PC-3 (cell line): ENCODE results near the gene KHDC1L. TPM values are rescaled to one million over a fixed set of nuclear protein-coding genes. Genes with fewer than 3 reads are reported as not detected.

Experiments
- ATAC-seq: fragments of 200-7000 bp; cut with Tn5 transposase; 2 replicates; pipeline ENCODE4 v1.9.1; 2020; ENCODE audit warnings: mild to moderate bottlenecking, moderate library complexity
- BruUV-seq: library from RNA; stranded (reverse); fragments of 400-500 nt; replicated peaks from 2 replicates; lab custom pipeline; 2021; lab: Mats Ljungman, UMichigan
- CTCF ChIA-PET: fragments of 300-600 bp; sonication (Branson Sonifier 250); formaldehyde crosslinking; loops from one replicate; lab custom pipeline; 2022; ENCODE audit warnings: antibody characterized with exemption; lab: Charles Lee
- POLR2A ChIA-PET: fragments of 300-600 bp; sonication (Branson Sonifier 250); formaldehyde crosslinking; loops from one replicate; lab custom pipeline; 2022; ENCODE audit warnings: antibody characterized with exemption; ENCODE audit not compliant: unreplicated experiment; lab: Charles Lee
- DNase-seq: peaks from one replicate; pipeline ENCODE4 v3.0.0-alpha.2; 2015
- H2AFZ ChIP-seq: fragments of 300-600 bp; sonication (generic); 2 replicates; pipeline ENCODE4 v1.6.0; 2016; ENCODE audit warnings: antibody characterized with exemption, low read length
- H3F3A ChIP-seq: fragments of 300-600 bp; sonication (generic); one replicate; pipeline ENCODE4 v1.6.0; 2017; ENCODE audit warnings: antibody characterized with exemption, low read length, control low read depth, mild to moderate bottlenecking; ENCODE audit not compliant: unreplicated experiment
- H3K27ac ChIP-seq: fragments of 300-600 bp; sonication (generic); 2 replicates; pipeline ENCODE4 v1.5.1; 2016; ENCODE audit warnings: mild to moderate bottlenecking, low read length
- H3K27me3 ChIP-seq: fragments of 300-600 bp; sonication (generic); 2 replicates; pipeline ENCODE4 v1.6.1; 2016; ENCODE audit warnings: low read length, mixed read lengths
- H3K36me3 ChIP-seq: fragments of 300-600 bp; sonication (generic); 2 replicates; pipeline ENCODE4 v1.6.1; 2016; ENCODE audit warnings: low read depth, mixed run types, low read length, mixed read lengths
- H3K4me1 ChIP-seq: fragments of 300-600 bp; sonication (generic); 2 replicates; pipeline ENCODE4 v1.5.1; 2016; ENCODE audit warnings: low read length; ENCODE audit not compliant: insufficient read depth
- H3K4me2 ChIP-seq: fragments of 300-600 bp; sonication (generic); 2 replicates; pipeline ENCODE4 v1.6.0; 2016; ENCODE audit warnings: low read length
- H3K4me3 ChIP-seq: fragments of 300-600 bp; sonication (generic); 2 replicates; pipeline ENCODE4 v1.5.1; 2016; ENCODE audit warnings: mild to moderate bottlenecking, low read length, mixed read lengths
- H3K79me2 ChIP-seq: fragments of 300-600 bp; sonication (generic); 2 replicates; pipeline ENCODE4 v1.6.1; 2017; ENCODE audit warnings: low read length, mixed read lengths
- H3K9ac ChIP-seq: fragments of 300-600 bp; sonication (generic); 2 replicates; pipeline ENCODE4 v1.6.0; 2016; ENCODE audit warnings: mild to moderate bottlenecking, low read length
- H3K9me2 ChIP-seq: fragments of 300-600 bp; sonication (generic); replicated peaks from 2 replicates; pipeline ENCODE4 v1.6.1; 2016; ENCODE audit warnings: mixed run types, low read length, mixed read lengths
- H3K9me3 ChIP-seq: fragments of 300-600 bp; sonication (generic); 2 replicates; pipeline ENCODE4 v1.6.1; 2016; ENCODE audit warnings: low read length, mixed read lengths
- H4K20me1 ChIP-seq: fragments of 300-600 bp; sonication (generic); 2 replicates; pipeline ENCODE4 v1.6.1; 2016; ENCODE audit warnings: low read length, mixed read lengths
- CTCF ChIP-seq: fragments of 300-600 bp; sonication (generic); conservative IDR thresholded peaks from 2 replicates; pipeline ENCODE4 v1.5.1; 2017; ENCODE audit warnings: antibody characterized with exemption, low read depth, mild to moderate bottlenecking, low read length
- EZH2 ChIP-seq: fragments of 300-600 bp; sonication (generic); IDR thresholded peaks from one replicate; pipeline ENCODE4 v1.6.1; 2017; ENCODE audit warnings: antibody characterized with exemption, mild to moderate bottlenecking, low read length; ENCODE audit not compliant: unreplicated experiment
- EZH2phosphoT487 ChIP-seq: fragments of 300-600 bp; sonication (generic); IDR thresholded peaks from 2 replicates; pipeline ENCODE4 v1.6.1; 2018; ENCODE audit warnings: mild to moderate bottlenecking, antibody characterized with exemption, low read length, borderline replicate concordance
- intact Hi-C: fragments of 100-400 bp; cut with micrococcal nuclease; formaldehyde crosslinking; loops from 2 replicates; pipeline ENCODE4 v1.9.0; 2023
- total RNA-seq: library from RNA; depleted of rRNA; stranded (reverse); fragments of >200 nt; gene quantifications from 2 replicates; pipeline ENCODE4 v1.2.3, GENCODE V29; 2014

KHDC1L gene
- total RNA-seq, 1 experiment from 2014 or later = 0.80 TPM

GRCh38 chr6:73233048-73233447 is 7.8 kb upstream of the KHDC1L start:
- peaks cover 52% of the 10 kb centered on the region for H3K4me1 ChIP-seq
- POLR2A ChIA-PET = no interaction called here
- BruUV-seq = no TSS peak
- no peaks in the 10 kb centered on the region for H3K9me2 ChIP-seq
- peaks cover 9% of the 10 kb centered on the region for H3F3A ChIP-seq
- peak overlapping the region; percentile 100 for H3K27ac ChIP-seq
- H3K9ac ChIP-seq = peak overlapping the region; percentile 80; the same call in 1 of the 2 replicates
- ATAC-seq (no peak), DNase-seq (no peak)
- H4K20me1 ChIP-seq = no peaks in the 10 kb centered on the region
- no peaks in the 10 kb centered on the region for H3K9me3 ChIP-seq
- CTCF ChIA-PET = no interaction called here
- intact Hi-C loops = loop anchor here (5.0 kb wide), 1 partner anchor 151 kb away; no protein-coding TSS in a partner anchor
- no peaks in the 10 kb centered on the region for H3K79me2 ChIP-seq
- H3K4me2 ChIP-seq = peak overlapping the region; percentile 71; the same call in 1 of the 2 replicates
- TF ChIP-seq EZH2phosphoT487 (no peak), EZH2 (no peak), CTCF (no peak)
- no peak overlapping the region for H2AFZ ChIP-seq
- no peak overlapping the region for H3K4me3 ChIP-seq
- no peaks in the 10 kb centered on the region for H3K27me3 ChIP-seq
- no peaks in the 10 kb centered on the region for H3K36me3 ChIP-seq

GRCh38 chr6:73231986-73232391 is 6.7 kb upstream of the KHDC1L start:
- ATAC-seq (peak; percentile 26), DNase-seq (peak; percentile 55)
- BruUV-seq = no TSS peak
- no peak overlapping the region for H3K4me3 ChIP-seq
- H3K9me3 ChIP-seq = no peaks in the 10 kb centered on the region
- H3K79me2 ChIP-seq = no peaks in the 10 kb centered on the region
- H3K27me3 ChIP-seq = no peaks in the 10 kb centered on the region
- H4K20me1 ChIP-seq = no peaks in the 10 kb centered on the region
- 0 out of 2 replicates have a peak overlapping the region, but pooled peaks have one; percentile 26 for H3K4me2 ChIP-seq
- H3K9ac ChIP-seq = no peak overlapping the region
- TF ChIP-seq EZH2 (no peak), EZH2phosphoT487 (no peak), CTCF (no peak)
- H3K9me2 ChIP-seq = no peaks in the 10 kb centered on the region
- H3K27ac ChIP-seq = peak overlapping the region; percentile 100
- intact Hi-C loops = loop anchor here (5.0 kb wide), 1 partner anchor 150 kb away; no protein-coding TSS in a partner anchor
- CTCF ChIA-PET = no interaction called here
- no peak overlapping the region for H2AFZ ChIP-seq
- H3K4me1 ChIP-seq = peaks cover 51% of the 10 kb centered on the region
- H3F3A ChIP-seq = peaks cover 9% of the 10 kb centered on the region
- no peaks in the 10 kb centered on the region for H3K36me3 ChIP-seq
- POLR2A ChIA-PET = no interaction called here

- intact Hi-C loops = no loop called here
- ATAC-seq = no peak
- TF ChIP-seq CTCF (no peak), EZH2phosphoT487 (no peak), EZH2 (no peak)
- H3K27me3 ChIP-seq = no peaks in the 10 kb centered on the region
- ChIA-PET CTCF (no interaction called here), POLR2A (no interaction called here)
- H3K36me3 ChIP-seq = no peaks in the 10 kb centered on the region
- no peak overlapping the region for H3K4me3 ChIP-seq
- no TSS peak for BruUV-seq
- H3K9me3 ChIP-seq = no peaks in the 10 kb centered on the region
- H3K4me2 ChIP-seq = no peak overlapping the region
- no peak overlapping the region for H2AFZ ChIP-seq
- H3K79me2 ChIP-seq = no peaks in the 10 kb centered on the region
- H3K4me1 ChIP-seq = peaks cover 17% of the 10 kb centered on the region
- H3K27ac ChIP-seq = no peak overlapping the region
- H4K20me1 ChIP-seq = no peaks in the 10 kb centered on the region
- H3F3A ChIP-seq = no peaks in the 10 kb centered on the region
- DNase-seq = no peak
- no peaks in the 10 kb centered on the region for H3K9me2 ChIP-seq
- H3K9ac ChIP-seq = no peak overlapping the region
These were observed 2.4 kb upstream of the KHDC1L start for GRCh38 chr6:73227606-73228255.
